ENCODE measurements around the gene SCFD2.

GRCh38 chr4:53314252-53314651 is 51.6 kb downstream of the SCFD2 start:
- no peak for TF ChIP-seq CTCF (IDR thresholded peaks at IDR 0.05)
- no peak for TF ChIP-seq POLR2AphosphoS5 (IDR thresholded peaks at IDR 0.05)
- no peak for TF ChIP-seq POLR2A (IDR thresholded peaks at IDR 0.05)
- TF ChIP-seq EP300 (IDR thresholded peaks at IDR 0.05), result no peak

Measured in sigmoid colon (tissue), 4 donors.